Gastroesophageal sphincter (tissue), 3 donors: Measurements from ENCODE around the gene SQSTM1.

Source experiments
- POLR2A ChIP-seq, 2 donors: fragments of 450-650 bp; IDR thresholded peaks; one replicate each; pipeline ENCODE4 v1.6.1; 2017; ENCODE audit warnings: antibody characterized with exemption in 2 of 2, mild to moderate bottlenecking in 2 of 2, moderate library complexity in 1 of 2
- TF ChIP-seq, protein P1 (sequence below), 4 experiments: fragments of 200-600 bp in 2 of 4; fragments of 450-650 bp in 2 of 4; sonication (generic) in 1 of 4; IDR thresholded peaks; one replicate each; pipeline ENCODE4 v1.5.1; 2017 to 2019; ENCODE audit warnings: antibody characterized with exemption in 4 of 4, mild to moderate bottlenecking in 2 of 4, moderate library complexity in 2 of 4

DNA sequence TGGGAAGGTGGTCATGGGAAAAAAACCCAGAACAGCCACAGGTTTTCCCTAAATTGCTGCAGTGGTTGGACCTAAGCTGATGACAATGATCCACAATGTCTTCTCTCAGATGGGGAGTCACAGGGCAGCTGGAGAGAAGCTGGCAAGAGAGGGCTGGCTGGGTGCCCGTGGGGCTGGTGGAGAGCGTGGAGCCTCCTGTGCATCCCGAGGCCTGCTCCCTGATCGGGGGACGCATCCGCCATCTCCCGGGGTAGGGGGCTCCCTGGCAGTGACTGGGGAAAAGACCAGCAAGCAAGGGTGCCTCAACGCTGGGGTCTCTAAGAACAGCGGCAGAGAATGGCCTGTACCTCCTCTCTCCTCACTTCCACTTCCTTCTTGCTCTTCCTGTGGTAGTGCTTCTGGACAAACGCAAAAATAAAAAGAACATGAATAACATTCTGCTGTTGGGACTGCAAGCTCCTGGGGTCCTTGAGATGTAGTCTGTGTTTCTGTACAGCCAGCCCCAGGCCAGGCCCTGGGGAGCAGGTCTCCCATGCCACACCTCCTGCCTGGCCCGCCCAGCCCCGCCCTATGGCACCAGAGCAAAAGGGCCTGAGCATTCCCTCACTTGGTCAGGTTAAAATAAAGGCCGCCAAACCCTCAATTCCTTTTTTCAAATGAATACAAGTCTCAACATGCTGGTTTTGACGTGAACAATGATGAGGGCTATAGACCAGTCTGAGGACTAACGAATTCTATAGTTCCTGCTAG, 45.0 kb downstream of the SQSTM1 start:
- TF ChIP-seq POLR2A (IDR thresholded peaks at IDR 0.05), result no peak
- TF ChIP-seq, protein P1, sequence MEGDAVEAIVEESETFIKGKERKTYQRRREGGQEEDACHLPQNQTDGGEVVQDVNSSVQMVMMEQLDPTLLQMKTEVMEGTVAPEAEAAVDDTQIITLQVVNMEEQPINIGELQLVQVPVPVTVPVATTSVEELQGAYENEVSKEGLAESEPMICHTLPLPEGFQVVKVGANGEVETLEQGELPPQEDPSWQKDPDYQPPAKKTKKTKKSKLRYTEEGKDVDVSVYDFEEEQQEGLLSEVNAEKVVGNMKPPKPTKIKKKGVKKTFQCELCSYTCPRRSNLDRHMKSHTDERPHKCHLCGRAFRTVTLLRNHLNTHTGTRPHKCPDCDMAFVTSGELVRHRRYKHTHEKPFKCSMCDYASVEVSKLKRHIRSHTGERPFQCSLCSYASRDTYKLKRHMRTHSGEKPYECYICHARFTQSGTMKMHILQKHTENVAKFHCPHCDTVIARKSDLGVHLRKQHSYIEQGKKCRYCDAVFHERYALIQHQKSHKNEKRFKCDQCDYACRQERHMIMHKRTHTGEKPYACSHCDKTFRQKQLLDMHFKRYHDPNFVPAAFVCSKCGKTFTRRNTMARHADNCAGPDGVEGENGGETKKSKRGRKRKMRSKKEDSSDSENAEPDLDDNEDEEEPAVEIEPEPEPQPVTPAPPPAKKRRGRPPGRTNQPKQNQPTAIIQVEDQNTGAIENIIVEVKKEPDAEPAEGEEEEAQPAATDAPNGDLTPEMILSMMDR (IDR thresholded peaks at IDR 0.05), result no peak
